GM18498 (cell line): Measurements from ENCODE around the gene CTSS.
"Not testable (repeated sequence)": the region's sequence is repeated elsewhere in the genome, so short reads cannot be mapped to it uniquely, and the experiment has no call there.

Source experiments
- ATAC-seq: cut with Tn5 transposase; IDR thresholded peaks from one replicate; pipeline ENCODE4 v1.9.1; 2021; ENCODE audit warnings: mild to moderate bottlenecking, moderate library complexity; ENCODE audit not compliant: unreplicated experiment

The CTSS gene

GRCh38 chr1:150775931-150776505, 10.4 kb upstream of the CTSS start:
- ATAC-seq = not testable (repeated sequence)

GRCh38 chr1:150775276-150775675, 9.7 kb upstream of the CTSS start:
- no peak for ATAC-seq

- no peak for ATAC-seq
Measured at GRCh38 chr1:150772326-150772725, 6.7 kb upstream of the CTSS start.

- not testable (repeated sequence) for ATAC-seq
Measured at GRCh38 chr1:150767704-150768103, 2.1 kb upstream of the CTSS start.

GRCh38 chr1:150765977-150766301, 361 bp upstream of the CTSS start:
- peak; percentile 26 for ATAC-seq

- ATAC-seq = no peak
Measured at GRCh38 chr1:150764617-150765101, 919 bp downstream of the CTSS start.

GRCh38 chr1:150763018-150763417, 2.6 kb downstream of the CTSS start:
- ATAC-seq = no peak

- ATAC-seq = no peak
Measured at GRCh38 chr1:150762552-150762951, 3.0 kb downstream of the CTSS start.

GRCh38 chr1:150761801-150762200, 3.8 kb downstream of the CTSS start:
- no peak for ATAC-seq

GRCh38 chr1:150760013-150760412, 5.6 kb downstream of the CTSS start:
- no peak for ATAC-seq

- no peak for ATAC-seq
Measured at GRCh38 chr1:150753416-150753815, 12.2 kb downstream of the CTSS start.

- ATAC-seq = no peak
Measured at GRCh38 chr1:150751443-150751842, 14.1 kb downstream of the CTSS start.

- ATAC-seq = no peak
Measured at GRCh38 chr1:150749720-150750311, 15.8 kb downstream of the CTSS start.

- ATAC-seq = no peak
Measured at GRCh38 chr1:150748878-150749719, 16.5 kb downstream of the CTSS start.

- ATAC-seq = no peak
Measured at GRCh38 chr1:150730130-150730721, 35.4 kb downstream of the CTSS start.

- no peak for ATAC-seq
Measured at GRCh38 chr1:150724336-150724735, 41.2 kb downstream of the CTSS start.

- ATAC-seq = no peak
Measured at GRCh38 chr1:150720703-150721102, 44.9 kb downstream of the CTSS start, which contains the start of gene HORMAD1. HORMAD1 (minus strand) TSS chr1:150720895; CDS start chr1:150719505, 1,390 bp downstream.

GRCh38 chr1:150720098-150720497, 45.5 kb downstream of the CTSS start:
- no peak for ATAC-seq

GRCh38 chr1:150718225-150718891, 47.2 kb downstream of the CTSS start:
- ATAC-seq = no peak

- ATAC-seq = not testable (repeated sequence)
Measured at GRCh38 chr1:150709031-150709430, 56.5 kb downstream of the CTSS start.

GRCh38 chr1:150708595-150708994, 57.0 kb downstream of the CTSS start:
- no peak for ATAC-seq
